SK-N-SH (cell line): ENCODE data around the gene LYZL2. TPM values are rescaled to one million over a fixed set of nuclear protein-coding genes. Genes with fewer than 3 reads are reported as not detected.
"Not testable (repeated sequence)": the region's sequence is repeated elsewhere in the genome, so short reads cannot be mapped to it uniquely, and the experiment has no call there.

Source experiments
- CTCF ChIA-PET: fragments of 300-600, 350-600 bp; formaldehyde crosslinking; extraction: SDS; loops from one replicate; lab custom pipeline; 2021; lab: Yijun Ruan, JAX
- POLR2A ChIA-PET: fragments of 350-600 bp; sonication (Branson Sonifier 250); formaldehyde crosslinking; extraction: SDS; loops from one replicate; lab custom pipeline; 2020; ENCODE audit warnings: antibody characterized with exemption, inconsistent platforms; lab: Yijun Ruan, JAX
- DNase-seq: peaks from one replicate; pipeline ENCODE4 v3.0.0; 2012
- H2AFZ ChIP-seq: fragments of 200-600 bp; sonication (generic); 2 replicates; pipeline ENCODE4 v1.8.1; 2016; ENCODE audit warnings: antibody characterized with exemption, mild to moderate bottlenecking, low read depth
- H3F3A ChIP-seq: fragments of 200-600 bp; sonication (generic); replicated peaks from 2 replicates; pipeline ENCODE3; 2016; ENCODE audit warnings: antibody characterized with exemption, mild to moderate bottlenecking; ENCODE audit not compliant: insufficient read depth
- H3K27ac ChIP-seq, 2 experiments: fragments of 200-500 bp in 1 of 2; fragments of 200-600 bp in 1 of 2; sonication (Bioruptor generic) in 1 of 2; sonication (generic), shearing (Covaris generic) in 1 of 2; 2 replicates each; pipeline versions ENCODE4 v1.5.1 to v1.6.1; 2014 to 2016; ENCODE audit warnings: low read depth in 2 of 2, inconsistent platforms in 1 of 2, low read length in 1 of 2, mild to moderate bottlenecking in 1 of 2, mixed read lengths in 1 of 2
- H3K27me3 ChIP-seq: fragments of 200-600 bp; sonication (generic), shearing (Covaris generic); 2 replicates; pipeline ENCODE4 v1.6.1; 2016; ENCODE audit warnings: mixed run types; ENCODE audit not compliant: insufficient read depth
- H3K36me3 ChIP-seq, 2 experiments: fragments of 200-500 bp in 1 of 2; fragments of 200-600 bp in 1 of 2; sonication (Bioruptor generic) in 1 of 2; sonication (generic) in 1 of 2; replicated peaks in 1 of 2; 2 replicates each; pipeline versions ENCODE3 to v1.5.1; 2014 to 2016; ENCODE audit warnings: low read length in 1 of 2, mild to moderate bottlenecking in 1 of 2; ENCODE audit not compliant: insufficient read depth in 2 of 2, control insufficient read depth in 1 of 2
- H3K4me1 ChIP-seq, 2 experiments: fragments of 200-500 bp in 1 of 2; fragments of 200-600 bp in 1 of 2; sonication (Bioruptor generic) in 1 of 2; sonication (generic), shearing (Covaris generic) in 1 of 2; 2 replicates each; pipeline versions ENCODE4 v1.5.1 to v1.6.1; 2014 to 2016; ENCODE audit warnings: low read depth in 1 of 2, low read length in 1 of 2, mixed run types in 1 of 2; ENCODE audit not compliant: insufficient read depth in 2 of 2, control insufficient read depth in 1 of 2
- H3K4me2 ChIP-seq: fragments of 200-600 bp; sonication (generic), shearing (Covaris generic); 2 replicates; pipeline ENCODE4 v1.6.1; 2017; ENCODE audit warnings: mixed run types
- H3K4me3 ChIP-seq, 2 experiments: fragments of 200-500 bp in 1 of 2; fragments of 200-600 bp in 1 of 2; sonication (Bioruptor generic) in 1 of 2; sonication (generic), shearing (Covaris generic) in 1 of 2; 2 replicates each; pipeline versions ENCODE4 v1.5.1 to v1.8.1; 2014 to 2016; ENCODE audit warnings: low read depth in 2 of 2, inconsistent platforms in 1 of 2, low read length in 1 of 2, mild to moderate bottlenecking in 1 of 2, mixed read lengths in 1 of 2, moderate library complexity in 1 of 2
- H3K79me2 ChIP-seq: fragments of 200-600 bp; sonication (generic); 2 replicates; pipeline ENCODE4 v1.8.1; 2017; ENCODE audit warnings: mild to moderate bottlenecking; ENCODE audit not compliant: insufficient read depth
- H3K9ac ChIP-seq: fragments of 200-600 bp; sonication (generic); 2 replicates; pipeline ENCODE4 v1.6.1; 2017; ENCODE audit warnings: mixed run types
- H3K9me2 ChIP-seq: fragments of 200-600 bp; sonication (generic); 2 replicates; pipeline ENCODE4 v1.6.1; 2017; ENCODE audit warnings: mixed run types
- H3K9me3 ChIP-seq: fragments of 200-600 bp; sonication (generic); 2 replicates; pipeline ENCODE4 v1.6.1; 2017; ENCODE audit warnings: mixed run types, mild to moderate bottlenecking, moderate library complexity
- H4K20me1 ChIP-seq: fragments of 200-600 bp; sonication (generic); 2 replicates; pipeline ENCODE4 v1.6.1; 2017; ENCODE audit warnings: mild to moderate bottlenecking, mixed run types; ENCODE audit not compliant: insufficient read depth
- CHD2 ChIP-seq: fragments of 150-350 bp; IDR thresholded peaks from 2 replicates; pipeline ENCODE4 v1.6.1; 2018; ENCODE audit warnings: low read length; ENCODE audit not compliant: partially characterized antibody
- FOXJ3 ChIP-seq: sonication (generic); formaldehyde crosslinking; IDR thresholded peaks from 2 replicates; pipeline ENCODE4 v1.5.1; 2020; ENCODE audit warnings: mild to moderate bottlenecking, missing genetic modification reagents
- IRF3 ChIP-seq: fragments of 150-350 bp; IDR thresholded peaks from 2 replicates; pipeline ENCODE4 v1.6.1; 2016; ENCODE audit warnings: mild to moderate bottlenecking, low read depth, low read length
- JUND ChIP-seq: IDR thresholded peaks from 2 replicates; pipeline ENCODE4 v1.4.0; 2012
- MAX ChIP-seq: IDR thresholded peaks from 2 replicates; pipeline ENCODE4 v1.4.0; 2012; ENCODE audit warnings: low read depth
- MXI1 ChIP-seq: IDR thresholded peaks from 2 replicates; pipeline ENCODE4 v1.6.1; 2012; ENCODE audit warnings: mild to moderate bottlenecking, low read depth, low read length, improper control_type of control experiment
- REST ChIP-seq: IDR thresholded peaks from 2 replicates; pipeline ENCODE4 v1.6.1; 2012; ENCODE audit warnings: mild to moderate bottlenecking, low read depth, low read length, moderate library complexity
- RXRA ChIP-seq: IDR thresholded peaks from 2 replicates; pipeline ENCODE4 v1.4.0; 2012; ENCODE audit warnings: low read depth, mild to moderate bottlenecking, borderline replicate concordance
- TAF1 ChIP-seq: IDR thresholded peaks from 2 replicates; pipeline ENCODE4 v1.6.1; 2012; ENCODE audit warnings: low read depth, mild to moderate bottlenecking, low read length, moderate library complexity, borderline replicate concordance
- ZBTB33 ChIP-seq: IDR thresholded peaks from 2 replicates; pipeline ENCODE4 v1.4.0; 2012; ENCODE audit warnings: low read depth, borderline replicate concordance
- WGBS: methylation state at CpG from one replicate; pipeline ENCODE4 v1.1.6; 2017; ENCODE audit warnings: low lambda C conversion rate; 5-methylcytosine and 5-hydroxymethylcytosine counted together
- polyA plus RNA-seq, 3 experiments: library from polyadenylated mRNA; depleted of rRNA; stranded (reverse); fragments of >200 nt; gene quantifications; 2 replicates each; pipeline ENCODE4 v1.2.3, GENCODE V29; 2012

The LYZL2 gene
- polyA plus RNA-seq, 1 of the 3 experiments (the other 2 are of a cell fraction): not detected

- no peak for TF ChIP-seq REST
- no peak for TF ChIP-seq ZBTB33
- no peak for TF ChIP-seq TAF1
- TF ChIP-seq RXRA: no peak
- no peak for TF ChIP-seq MXI1
- TF ChIP-seq CHD2: no peak
Observed at GRCh38 chr10:30619966-30620365, 9.6 kb downstream of the LYZL2 start (continued).

- ChIA-PET POLR2A (no interaction called here), CTCF (no interaction called here)
- no peaks in the 10 kb centered on the region for H3K4me1 ChIP-seq
- DNase-seq: no peak
- H3K9me3 ChIP-seq: no peaks in the 10 kb centered on the region
- no peaks in the 10 kb centered on the region for H3K36me3 ChIP-seq
- 89% methylated on average over 5 of the region's 7 CpGs for WGBS
- no peaks in the 10 kb centered on the region for H3K27me3 ChIP-seq
- H4K20me1 ChIP-seq: no peaks in the 10 kb centered on the region
- H3K27ac ChIP-seq: no peak overlapping the region
- H3K79me2 ChIP-seq: no peaks in the 10 kb centered on the region
- no peak overlapping the region for H3K4me3 ChIP-seq
- H3K9me2 ChIP-seq: no peaks in the 10 kb centered on the region
- no peak for TF ChIP-seq IRF3
- TF ChIP-seq FOXJ3 (CRISPR knock-in tag): no peak
- no peak for TF ChIP-seq JUND
- TF ChIP-seq MAX: no peak
- H2AFZ ChIP-seq: no peak overlapping the region
- no peaks in the 10 kb centered on the region for H3F3A ChIP-seq
- no peak overlapping the region for H3K4me2 ChIP-seq
- no peak overlapping the region for H3K9ac ChIP-seq
Observed at GRCh38 chr10:30617070-30617469, 12.5 kb downstream of the LYZL2 start.

GRCh38 chr10:30611041-30611440, 18.5 kb downstream of the LYZL2 start:
- H3K4me1 ChIP-seq, H3K9me3 ChIP-seq, H3K9me2 ChIP-seq, H3K27me3 ChIP-seq, POLR2A ChIA-PET, DNase-seq, H2AFZ ChIP-seq, H3K79me2 ChIP-seq, H3K27ac ChIP-seq, H3K4me2 ChIP-seq, H3F3A ChIP-seq, H3K36me3 ChIP-seq, H3K4me3 ChIP-seq, H4K20me1 ChIP-seq, H3K9ac ChIP-seq: not testable (repeated sequence)
- 82% methylated on average over 8 of the region's 8 CpGs for WGBS
- CTCF ChIA-PET: interaction anchor here (1.3 to 3.0 kb wide), 2 partner anchors 20 to 29 kb away, joined by 4 to 11 read pairs; no protein-coding TSS in a partner anchor
